ENCODE data around the gene STAT4. TPM values are rescaled to one million over a fixed set of nuclear protein-coding genes. Genes with fewer than 3 reads are reported as not detected.

The STAT4 gene
- total RNA-seq, 4 donors from 2014 or later, result 0.34 to 2.7 (median 0.81) TPM; not detected in 1

GRCh38 chr2:191178806-191179514 lies 28.2 kb upstream of the STAT4 start:
- Histone ChIP-seq H3K4me1 (peaks cover 19% of the 10 kb centered on the region), H3K27me3 (no peaks in the 10 kb centered on the region), H3K27ac (no peak overlapping the region), H3K36me3 (no peaks in the 10 kb centered on the region), H3K4me3 (no peak overlapping the region), H3K9me3 (no peaks in the 10 kb centered on the region)
- DNase-seq (ENCODE audit: low spot score in 2 of 2), result peak; percentile 82 to 87
- TF ChIP-seq EP300 (IDR thresholded peaks at IDR 0.05) (no peak), POLR2A (IDR thresholded peaks at IDR 0.05) (no peak), CTCF (IDR thresholded peaks at IDR 0.05) (no peak), POLR2AphosphoS5 (IDR thresholded peaks at IDR 0.05) (peak in 2 of 3 donors; percentile 77 to 78)
- WGBS, result 60% methylated on average over 8 of the region's 8 CpGs

GRCh38 chr2:191177751-191178736 lies 27.2 kb upstream of the STAT4 start:
- DNase-seq (ENCODE audit: low spot score in 2 of 2), result no peak
- no peaks in the 10 kb centered on the region for H3K9me3 ChIP-seq
- H3K27ac ChIP-seq, result no peak overlapping the region
- peaks cover 22% of the 10 kb centered on the region for H3K4me1 ChIP-seq
- no peaks in the 10 kb centered on the region for H3K27me3 ChIP-seq
- 86% methylated on average over 2 of the region's 2 CpGs for WGBS
- TF ChIP-seq EP300 (IDR thresholded peaks at IDR 0.05) (no peak), POLR2A (IDR thresholded peaks at IDR 0.05) (no peak), CTCF (IDR thresholded peaks at IDR 0.05) (no peak), POLR2AphosphoS5 (IDR thresholded peaks at IDR 0.05) (no peak)
- H3K4me3 ChIP-seq, result no peak overlapping the region
- no peaks in the 10 kb centered on the region for H3K36me3 ChIP-seq

- no peak for DNase-seq (ENCODE audit: low spot score in 2 of 2)
- H3K27ac ChIP-seq, result no peak overlapping the region
- WGBS, result 75% methylated on average over 2 of the region's 2 CpGs
Measured at GRCh38 chr2:191176801-191177438, 26.1 kb upstream of the STAT4 start.

GRCh38 chr2:191176305-191176704 lies 25.5 kb upstream of the STAT4 start:
- no peak for TF ChIP-seq CTCF (IDR thresholded peaks at IDR 0.05)
- no peak for TF ChIP-seq POLR2AphosphoS5 (IDR thresholded peaks at IDR 0.05)
- no peak for TF ChIP-seq EP300 (IDR thresholded peaks at IDR 0.05)
- no peak for TF ChIP-seq POLR2A (IDR thresholded peaks at IDR 0.05)
- Histone ChIP-seq H3K27me3 (no peaks in the 10 kb centered on the region), H3K4me3 (no peak overlapping the region), H3K9me3 (no peaks in the 10 kb centered on the region), H3K27ac (no peak overlapping the region), H3K4me1 (peaks cover 38% of the 10 kb centered on the region), H3K36me3 (no peaks in the 10 kb centered on the region)
- no peak for DNase-seq (ENCODE audit: low spot score in 2 of 2)
- 91% methylated on average over 1 of the region's 1 CpG for WGBS

More at GRCh38 chr2:191176801-191177438, 26.1 kb upstream of the STAT4 start:
- TF ChIP-seq EP300 (IDR thresholded peaks at IDR 0.05) (no peak), POLR2A (IDR thresholded peaks at IDR 0.05) (no peak), POLR2AphosphoS5 (IDR thresholded peaks at IDR 0.05) (no peak), CTCF (IDR thresholded peaks at IDR 0.05) (no peak)
- Histone ChIP-seq H3K36me3 (no peaks in the 10 kb centered on the region), H3K4me1 (peaks cover 32% of the 10 kb centered on the region), H3K9me3 (no peaks in the 10 kb centered on the region), H3K27me3 (no peaks in the 10 kb centered on the region), H3K4me3 (no peak overlapping the region)
